Neural crest cell (in vitro differentiated cells): ENCODE results near the gene TNFRSF21. TPM values are rescaled to one million over a fixed set of nuclear protein-coding genes. Genes with fewer than 3 reads are reported as not detected.
"Not testable (repeated sequence)": the region's sequence is repeated elsewhere in the genome, so short reads cannot be mapped to it uniquely, and the experiment has no call there.

ENCODE experiments used
- DNase-seq: peaks from one replicate; pipeline ENCODE4 v3.0.0; 2021; ENCODE audit warnings: low read depth, mixed read lengths, low spot score
- H3K27ac Mint-ChIP-seq: one replicate; pipeline ENCODE4 v1.8.0; 2021; ENCODE audit warnings: mild to moderate bottlenecking, mixed read lengths; ENCODE audit not compliant: unreplicated experiment
- H3K27me3 Mint-ChIP-seq: 2 replicates; pipeline ENCODE4 v1.8.0; 2021; ENCODE audit warnings: low read depth, mild to moderate bottlenecking, mixed read lengths
- H3K36me3 Mint-ChIP-seq: 2 replicates; pipeline ENCODE4 v1.8.0; 2021; ENCODE audit warnings: low read depth, mild to moderate bottlenecking, mixed read lengths
- H3K4me1 Mint-ChIP-seq: 2 replicates; pipeline ENCODE4 v1.8.0; 2021; ENCODE audit warnings: mixed read lengths
- H3K4me3 Mint-ChIP-seq: one replicate; pipeline ENCODE4 v1.8.0; 2021; ENCODE audit warnings: mild to moderate bottlenecking, mixed read lengths
- H3K9me3 Mint-ChIP-seq: 2 replicates; pipeline ENCODE4 v1.8.0; 2021; ENCODE audit warnings: mixed read lengths
- CTCF ChIP-seq: fragments of 200-600 bp; sonication (generic); conservative IDR thresholded peaks from 2 replicates; pipeline ENCODE4 v1.5.0; 2021; ENCODE audit warnings: antibody characterized with exemption, mild to moderate bottlenecking
- total RNA-seq: library from RNA; stranded (reverse); gene quantifications from 2 replicates; pipeline ENCODE4 v1.2.1, GENCODE V29; 2021

The TNFRSF21 gene
- total RNA-seq, 1 donor from 2014 or later = 19.8 TPM

- Mint-ChIP-seq H3K27me3 (no peaks in the 10 kb centered on the region), H3K36me3 (no peaks in the 10 kb centered on the region), H3K4me1 (no peaks in the 10 kb centered on the region), H3K9me3 (no peaks in the 10 kb centered on the region), H3K4me3 (no peak overlapping the region), H3K27ac (no peak overlapping the region)
- no peak for DNase-seq
- no peak for TF ChIP-seq CTCF
Observed at GRCh38 chr6:47336334-47336733, 26.6 kb upstream of the TNFRSF21 start.

GRCh38 chr6:47335466-47335865 is 25.8 kb upstream of the TNFRSF21 start:
- Mint-ChIP-seq H3K4me3 (no peak overlapping the region), H3K9me3 (peaks cover 3% of the 10 kb centered on the region), H3K27me3 (peaks cover 3% of the 10 kb centered on the region), H3K36me3 (peaks cover 3% of the 10 kb centered on the region), H3K27ac (no peak overlapping the region), H3K4me1 (no peaks in the 10 kb centered on the region)
- no peak for DNase-seq
- no peak for TF ChIP-seq CTCF

- no peak for TF ChIP-seq CTCF
- Mint-ChIP-seq H3K36me3 (peaks cover 5% of the 10 kb centered on the region), H3K9me3 (peaks cover 5% of the 10 kb centered on the region), H3K4me3 (no peak overlapping the region), H3K27ac (no peak overlapping the region), H3K4me1 (no peaks in the 10 kb centered on the region), H3K27me3 (peaks cover 3% of the 10 kb centered on the region)
- no peak for DNase-seq
Observed at GRCh38 chr6:47334334-47334733, 24.6 kb upstream of the TNFRSF21 start.

GRCh38 chr6:47328606-47329005 is 18.9 kb upstream of the TNFRSF21 start:
- not testable (repeated sequence) for H3K4me3 Mint-ChIP-seq, H3K4me1 Mint-ChIP-seq, H3K27ac Mint-ChIP-seq, DNase-seq, H3K27me3 Mint-ChIP-seq, H3K36me3 Mint-ChIP-seq
- H3K9me3 Mint-ChIP-seq = peaks cover 10% of the 10 kb centered on the region

GRCh38 chr6:47328139-47328538 is 18.4 kb upstream of the TNFRSF21 start:
- H3K9me3 Mint-ChIP-seq = peaks cover 10% of the 10 kb centered on the region
- H3K4me3 Mint-ChIP-seq, DNase-seq, H3K4me1 Mint-ChIP-seq, H3K27ac Mint-ChIP-seq, H3K36me3 Mint-ChIP-seq, H3K27me3 Mint-ChIP-seq: not testable (repeated sequence)

- TF ChIP-seq CTCF = no peak
- Mint-ChIP-seq H3K4me3 (no peak overlapping the region), H3K27ac (no peak overlapping the region), H3K36me3 (peaks cover 2% of the 10 kb centered on the region), H3K4me1 (no peaks in the 10 kb centered on the region), H3K27me3 (no peaks in the 10 kb centered on the region), H3K9me3 (peaks cover 5% of the 10 kb centered on the region)
- DNase-seq = no peak
Observed at GRCh38 chr6:47323887-47324286, 14.2 kb upstream of the TNFRSF21 start.

- no peak for DNase-seq
- H3K9me3 Mint-ChIP-seq = peaks cover 5% of the 10 kb centered on the region
- H3K4me1 Mint-ChIP-seq = no peaks in the 10 kb centered on the region
- H3K4me3 Mint-ChIP-seq = no peak overlapping the region
- H3K36me3 Mint-ChIP-seq = no peaks in the 10 kb centered on the region
- no peak for TF ChIP-seq CTCF
- H3K27ac Mint-ChIP-seq = no peak overlapping the region
- H3K27me3 Mint-ChIP-seq = no peaks in the 10 kb centered on the region
Observed at GRCh38 chr6:47323321-47323720, 13.6 kb upstream of the TNFRSF21 start.
